D341Med (cell line): Measurements from ENCODE around the gene NDUFAB1.
A peak's percentile ranks its signal among the peaks of the same experiment; 100 is the strongest.
"Not testable (repeated sequence)": the region's sequence is repeated elsewhere in the genome, so short reads cannot be mapped to it uniquely, and the experiment has no call there.

Experiments
- DNase-seq: peaks from one replicate; pipeline ENCODE4 v3.0.0; 2012; ENCODE audit warnings: low spot score

Gene NDUFAB1

GRCh38 chr16:23554536-23554935, 41.6 kb downstream of the NDUFAB1 start:
- no peak for DNase-seq

GRCh38 chr16:23552161-23552560, 44.0 kb downstream of the NDUFAB1 start:
- no peak for DNase-seq

- DNase-seq: no peak
These were observed 46.2 kb downstream of the NDUFAB1 start for GRCh38 chr16:23549938-23550337.

GRCh38 chr16:23544436-23544835, 51.7 kb downstream of the NDUFAB1 start:
- DNase-seq: peak; percentile 33

- DNase-seq: not testable (repeated sequence)
These were observed 55.3 kb downstream of the NDUFAB1 start for GRCh38 chr16:23540817-23541178.

- DNase-seq: no peak
These were observed 55.9 kb downstream of the NDUFAB1 start for GRCh38 chr16:23539984-23540816.

GRCh38 chr16:23538919-23539278, 57.2 kb downstream of the NDUFAB1 start:
- no peak for DNase-seq

- DNase-seq: no peak
These were observed 58.7 kb downstream of the NDUFAB1 start for GRCh38 chr16:23537390-23537789.

GRCh38 chr16:23535901-23536300, 60.2 kb downstream of the NDUFAB1 start:
- no peak for DNase-seq

GRCh38 chr16:23534868-23535860, 61.0 kb downstream of the NDUFAB1 start:
- DNase-seq: no peak

GRCh38 chr16:23532448-23532847, 63.7 kb downstream of the NDUFAB1 start:
- DNase-seq: no peak
